Calu3 (cell line): ENCODE measurements around the gene DUSP9. TPM values are rescaled to one million over a fixed set of nuclear protein-coding genes. Genes with fewer than 3 reads are reported as not detected.

Experiments
- BruUV-seq: library from RNA; stranded (reverse); fragments of 400-500 nt; replicated peaks from 2 replicates; lab custom pipeline; 2021; lab: Mats Ljungman, UMichigan
- CTCF ChIA-PET: fragments of 300-600 bp; sonication (Branson Sonifier 250); formaldehyde crosslinking; loops from one replicate; lab custom pipeline; 2022; ENCODE audit warnings: antibody characterized with exemption; lab: Charles Lee
- DNase-seq: peaks from one replicate; pipeline ENCODE4 v3.0.0; 2022
- H3K27ac Mint-ChIP-seq: one replicate; pipeline ENCODE4 v1.8.0; 2022; ENCODE audit warnings: mixed read lengths; ENCODE audit not compliant: unreplicated experiment
- H3K27me3 Mint-ChIP-seq: one replicate; pipeline ENCODE4 v1.8.0; 2022; ENCODE audit warnings: mixed read lengths; ENCODE audit not compliant: unreplicated experiment
- H3K36me3 Mint-ChIP-seq: one replicate; pipeline ENCODE4 v1.8.0; 2022; ENCODE audit warnings: mild to moderate bottlenecking, moderate library complexity, mixed read lengths; ENCODE audit not compliant: insufficient read depth, unreplicated experiment
- H3K4me1 Mint-ChIP-seq: one replicate; pipeline ENCODE4 v1.8.0; 2022; ENCODE audit warnings: mild to moderate bottlenecking, low read depth, mixed read lengths; ENCODE audit not compliant: unreplicated experiment
- H3K4me3 Mint-ChIP-seq: one replicate; pipeline ENCODE4 v1.8.0; 2022; ENCODE audit warnings: mild to moderate bottlenecking, low read depth, moderate library complexity, mixed read lengths; ENCODE audit not compliant: unreplicated experiment
- H3K9me3 Mint-ChIP-seq: one replicate; pipeline ENCODE4 v1.8.0; 2022; ENCODE audit warnings: low read depth, mixed read lengths; ENCODE audit not compliant: unreplicated experiment
- CTCF ChIP-seq: fragments of 200-600 bp; IDR thresholded peaks from one replicate; pipeline ENCODE4 v1.8.0; 2022; ENCODE audit warnings: antibody characterized with exemption; ENCODE audit not compliant: unreplicated experiment
- intact Hi-C: fragments of 100-400 bp; cut with micrococcal nuclease; formaldehyde crosslinking; loops from one replicate; pipeline ENCODE4 v1.10.0; 2022; ENCODE audit not compliant: unreplicated experiment
- total RNA-seq: library from RNA; stranded (reverse); gene quantifications from 2 replicates; pipeline ENCODE4 v1.2.3, GENCODE V29; 2022

The DUSP9 gene
- total RNA-seq, 1 experiment from 2014 or later, result 0.19 TPM

DNA sequence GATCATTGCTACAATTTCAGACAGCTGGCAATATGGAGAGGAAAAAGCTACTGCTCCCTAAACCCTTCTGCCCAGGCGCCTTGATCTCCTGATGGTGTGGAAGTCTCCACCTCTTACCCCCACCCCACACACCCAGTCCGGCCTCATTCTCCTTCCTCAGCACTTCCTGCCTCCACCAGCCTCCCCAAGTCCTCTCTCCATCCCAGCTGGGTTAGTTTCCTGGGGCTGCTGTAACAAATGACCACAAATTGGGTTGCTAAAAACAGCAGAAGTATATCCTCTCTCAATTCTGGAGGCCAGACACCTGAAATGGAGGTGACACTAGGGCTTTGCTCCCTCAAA is 47.0 kb upstream of the DUSP9 start:
- Mint-ChIP-seq H3K36me3 (peaks cover 30% of the 10 kb centered on the region), H3K27ac (peak overlapping the region; percentile 57), H3K9me3 (no peaks in the 10 kb centered on the region), H3K27me3 (peaks cover 23% of the 10 kb centered on the region), H3K4me1 (peaks cover 35% of the 10 kb centered on the region), H3K4me3 (peak overlapping the region; percentile 69)
- no peak for TF ChIP-seq CTCF
- no TSS peak for BruUV-seq
- intact Hi-C loops, result no loop called here
- DNase-seq, result no peak
- CTCF ChIA-PET, result interaction anchor here (0.6 to 1.6 kb wide), 2 partner anchors 36 to 76 kb away, joined by 3 to 4 read pairs; no protein-coding TSS in a partner anchor

- peaks cover 32% of the 10 kb centered on the region for H3K27me3 Mint-ChIP-seq
- CTCF ChIA-PET, result interaction anchor here (0.5 kb wide), 1 partner anchor 11 kb away, joined by 4 read pairs; no protein-coding TSS in a partner anchor
- no peaks in the 10 kb centered on the region for H3K9me3 Mint-ChIP-seq
- H3K27ac Mint-ChIP-seq, result no peak overlapping the region
- intact Hi-C loops, result no loop called here
- peak overlapping the region; percentile 69 for H3K4me3 Mint-ChIP-seq
- BruUV-seq, result no TSS peak
- no peak for TF ChIP-seq CTCF
- peaks cover 30% of the 10 kb centered on the region for H3K4me1 Mint-ChIP-seq
- DNase-seq, result no peak
- peaks cover 30% of the 10 kb centered on the region for H3K36me3 Mint-ChIP-seq
Measured at GRCh38 chrX:153600921-153601320, 46.1 kb upstream of the DUSP9 start.

DNA sequence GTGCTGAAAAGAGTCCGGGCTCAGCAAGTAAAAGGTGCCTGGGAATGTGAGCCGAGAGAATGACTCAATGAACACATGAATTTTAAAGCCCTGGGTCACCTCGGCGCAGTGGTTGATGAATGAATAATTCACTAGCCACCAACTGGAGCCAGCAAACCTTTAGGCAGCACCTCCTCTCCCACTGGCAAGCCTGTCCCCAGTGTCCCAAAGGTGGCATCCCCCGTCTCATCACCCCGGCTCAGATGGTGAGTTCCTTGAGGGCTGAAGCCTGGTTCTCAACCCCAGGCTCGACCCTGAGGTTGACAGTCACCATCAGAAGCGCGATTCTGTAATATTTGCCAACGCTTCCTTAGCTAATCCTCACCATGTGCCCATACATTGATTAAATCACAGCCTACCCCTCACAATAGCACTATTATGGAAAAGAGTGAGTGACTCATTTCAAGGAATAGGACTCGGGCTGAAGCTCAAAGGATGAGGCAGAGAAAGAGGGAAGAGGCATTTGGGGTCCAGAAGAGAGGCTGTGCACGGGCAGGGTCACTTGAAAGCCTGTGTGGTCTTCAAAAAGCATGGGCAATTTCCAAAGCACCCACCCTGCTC is 45.4 kb upstream of the DUSP9 start:
- no peak for DNase-seq
- no peak overlapping the region for H3K4me3 Mint-ChIP-seq
- no TSS peak for BruUV-seq

GRCh38 chrX:153602601-153603000 is 44.4 kb upstream of the DUSP9 start:
- Mint-ChIP-seq H3K9me3 (no peaks in the 10 kb centered on the region), H3K4me3 (no peak overlapping the region), H3K4me1 (peaks cover 19% of the 10 kb centered on the region), H3K36me3 (peaks cover 30% of the 10 kb centered on the region), H3K27ac (no peak overlapping the region), H3K27me3 (peaks cover 49% of the 10 kb centered on the region)
- no TSS peak for BruUV-seq
- no peak for TF ChIP-seq CTCF
- CTCF ChIA-PET, result no interaction called here
- intact Hi-C loops, result no loop called here
- no peak for DNase-seq

More for the DNA sequence above, 45.4 kb upstream of the DUSP9 start:
- H3K27ac Mint-ChIP-seq, result no peak overlapping the region
- CTCF ChIA-PET, result no interaction called here
- peaks cover 23% of the 10 kb centered on the region for H3K4me1 Mint-ChIP-seq
- H3K9me3 Mint-ChIP-seq, result no peaks in the 10 kb centered on the region
- peaks cover 30% of the 10 kb centered on the region for H3K36me3 Mint-ChIP-seq
- no peak for TF ChIP-seq CTCF
- peaks cover 39% of the 10 kb centered on the region for H3K27me3 Mint-ChIP-seq
- intact Hi-C loops, result no loop called here
